HG03196 (cell line): ENCODE results near the gene LDOC1.
"Not testable (repeated sequence)": the region's sequence is repeated elsewhere in the genome, so short reads cannot be mapped to it uniquely, and the experiment has no call there.

Experiments
- ATAC-seq: cut with Tn5 transposase; IDR thresholded peaks from one replicate; pipeline ENCODE4 v1.9.1; 2021; ENCODE audit not compliant: unreplicated experiment

Gene LDOC1

DNA sequence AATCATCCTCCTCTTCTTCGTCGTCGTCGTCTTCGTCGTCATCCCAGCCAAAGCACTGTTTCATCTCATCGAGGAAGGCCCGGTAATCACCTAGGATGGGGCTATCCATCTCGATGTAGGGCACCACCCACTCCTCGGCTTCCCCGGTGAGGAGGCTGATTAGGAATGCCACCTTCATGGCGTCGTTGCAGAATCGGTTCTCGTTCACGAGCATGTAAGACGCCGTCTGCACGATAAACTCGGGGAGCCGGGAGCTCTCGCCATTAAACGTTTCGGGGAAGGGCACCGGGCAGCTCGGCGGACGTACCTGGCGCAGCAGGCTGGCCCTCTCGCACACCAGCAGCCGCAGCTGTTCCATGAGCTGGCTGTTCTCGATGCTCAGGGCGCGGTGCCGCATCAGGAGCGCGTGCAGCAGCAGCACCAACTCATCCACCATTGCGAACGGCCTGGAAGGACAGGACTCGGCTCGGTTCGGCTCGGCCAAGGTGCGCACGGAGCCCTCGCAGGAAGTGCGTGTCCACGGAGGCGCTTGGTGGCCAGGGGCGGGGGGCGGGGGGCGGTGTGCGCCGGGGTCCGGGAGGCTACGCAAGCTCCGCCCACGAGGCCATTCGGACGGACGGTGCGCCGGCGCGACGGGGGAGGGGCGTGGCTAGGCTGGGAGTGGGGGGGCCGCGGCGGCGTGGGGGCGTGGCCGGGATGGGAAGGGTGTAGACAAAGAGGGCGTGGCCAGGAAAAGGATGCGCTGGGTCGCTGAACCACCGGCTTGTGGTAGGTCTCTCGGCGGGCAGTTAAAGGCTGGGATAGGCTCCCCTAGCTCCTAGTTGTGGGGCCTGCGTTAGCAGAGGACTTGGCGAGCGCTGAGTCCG is at the start of gene LDOC1:
TSS of gene LDOC1 (minus strand) at position 544 of the 866 bp plus-strand sequence. CDS start at position 436, 108 bp downstream.
- no peak for ATAC-seq

DNA sequence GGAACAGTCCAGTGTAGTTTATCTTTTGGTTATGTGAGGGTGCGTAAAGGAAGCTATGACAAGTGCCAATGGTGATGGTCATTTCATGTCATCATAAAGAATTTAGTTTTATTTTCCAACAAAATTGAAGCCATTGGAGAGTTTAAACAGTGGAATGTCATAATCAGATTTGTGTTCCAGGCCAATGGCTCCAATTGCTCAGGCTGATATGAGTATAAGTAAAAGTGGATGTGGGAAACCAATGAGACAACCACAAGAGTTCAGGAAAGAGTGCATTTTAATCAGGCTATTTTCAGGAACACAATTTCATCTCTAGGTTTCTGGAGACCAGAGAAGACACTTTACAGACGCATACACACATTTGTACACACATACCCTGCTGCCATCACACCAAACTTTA is 44.7 kb upstream of the LDOC1 start:
- no peak for ATAC-seq

DNA sequence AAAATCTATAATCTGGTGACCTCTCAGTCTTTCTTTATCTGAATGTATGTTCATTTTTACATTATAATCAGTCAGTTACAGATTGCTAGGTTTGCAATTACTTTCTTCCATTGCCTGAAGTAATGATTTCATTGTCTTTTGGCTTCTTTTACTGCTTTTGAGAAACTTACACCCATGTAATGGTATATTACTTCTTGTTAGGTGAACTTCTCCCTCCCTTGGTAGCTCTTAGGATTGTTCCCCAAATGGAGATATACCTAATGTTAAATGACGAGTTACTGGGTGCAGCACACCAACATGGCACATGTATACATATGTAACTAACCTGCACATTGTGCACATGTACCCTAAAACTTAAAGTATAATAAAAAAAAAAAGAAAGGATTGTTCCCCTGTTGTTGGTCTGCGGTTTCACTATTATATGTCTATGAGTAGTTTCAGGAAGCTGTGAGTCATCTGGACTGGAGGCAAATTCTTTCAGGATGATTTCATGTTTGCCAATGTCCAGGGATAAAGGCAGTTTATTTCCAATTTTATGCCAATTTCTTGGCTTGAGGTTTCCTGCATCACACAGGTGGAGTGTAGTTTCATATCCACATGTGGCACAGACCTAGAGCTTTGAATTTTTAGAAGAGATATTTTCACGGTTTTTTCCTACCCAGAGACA is 43.5 kb upstream of the LDOC1 start:
- ATAC-seq, result no peak

DNA sequence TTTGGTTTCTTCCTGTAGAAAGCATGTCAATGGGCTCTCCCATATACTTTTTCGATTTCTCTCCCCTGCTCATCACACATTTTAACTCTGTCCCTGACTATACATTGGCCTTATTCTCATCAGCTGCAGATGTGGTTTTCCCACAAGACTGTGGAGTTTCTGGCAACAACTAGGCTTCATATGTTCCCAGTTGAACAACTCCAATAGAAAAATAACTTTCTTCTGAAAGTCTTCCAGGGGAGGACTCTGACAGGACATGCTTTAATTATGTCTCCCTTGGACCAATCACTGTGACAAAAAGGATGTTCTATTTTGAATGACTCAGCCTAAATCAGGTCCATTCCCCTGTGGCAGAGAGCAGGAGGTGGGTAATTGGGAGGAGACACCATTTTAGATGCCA is 37.3 kb upstream of the LDOC1 start:
- no peak for ATAC-seq

DNA sequence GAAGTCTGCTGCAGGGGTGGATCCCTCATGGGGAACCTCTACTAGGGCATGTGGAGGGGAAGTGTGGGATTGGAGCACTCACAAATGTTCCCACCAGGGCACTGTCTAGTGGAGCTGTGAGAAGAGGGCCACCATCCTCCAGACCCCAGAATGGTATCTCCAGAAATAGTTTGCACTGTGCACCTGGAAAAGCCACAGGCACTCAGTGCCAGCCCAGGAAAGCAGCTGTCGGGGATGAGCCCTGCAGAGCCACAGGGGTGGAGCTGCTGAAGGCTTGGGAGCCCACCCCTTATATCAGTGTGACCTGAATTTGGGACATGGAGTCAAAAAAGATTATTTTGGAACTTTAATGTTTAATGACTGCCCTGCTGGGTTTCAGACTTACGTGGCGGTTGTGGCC is 25.0 kb upstream of the LDOC1 start:
- no peak for ATAC-seq

DNA sequence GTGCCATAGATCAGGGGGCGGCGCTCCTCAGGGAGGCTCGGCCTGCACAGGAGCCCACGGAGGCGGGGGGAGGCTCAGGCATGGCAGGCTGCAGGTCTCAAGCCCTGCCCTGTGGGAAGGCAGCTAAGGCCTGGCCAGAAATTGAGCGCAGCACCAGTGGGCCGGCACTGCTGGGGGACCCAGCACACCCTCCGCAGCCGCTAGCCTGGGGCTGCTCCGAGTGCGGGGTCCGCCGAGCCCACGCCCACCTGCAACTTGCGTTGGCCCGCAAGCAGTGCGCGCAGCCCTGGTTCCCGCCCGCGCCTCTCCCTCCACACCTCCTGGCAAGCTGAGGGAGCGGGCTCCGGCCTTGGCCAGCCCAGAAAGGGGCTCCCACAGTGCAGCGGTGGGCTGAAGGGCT is 11.6 kb upstream of the LDOC1 start:
- not testable (repeated sequence) for ATAC-seq

DNA sequence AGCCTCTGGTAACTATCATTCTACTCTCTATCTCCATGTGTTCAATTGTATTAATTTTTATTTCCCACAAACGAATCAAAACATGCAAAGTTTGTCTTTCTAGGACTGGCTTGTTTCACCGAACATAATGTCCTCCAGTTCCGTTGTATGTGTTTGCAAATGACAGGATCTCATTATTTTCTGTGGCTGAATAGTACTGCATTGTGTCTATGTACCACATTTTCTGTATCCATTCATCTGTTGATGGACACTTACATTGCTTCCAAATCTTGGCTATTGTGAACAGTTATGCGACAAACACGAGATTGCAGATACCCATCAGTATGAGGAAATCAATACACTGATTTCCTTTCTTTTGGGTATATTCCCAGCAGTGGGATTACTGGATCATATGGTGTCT is 8.4 kb upstream of the LDOC1 start:
- no peak for ATAC-seq

DNA sequence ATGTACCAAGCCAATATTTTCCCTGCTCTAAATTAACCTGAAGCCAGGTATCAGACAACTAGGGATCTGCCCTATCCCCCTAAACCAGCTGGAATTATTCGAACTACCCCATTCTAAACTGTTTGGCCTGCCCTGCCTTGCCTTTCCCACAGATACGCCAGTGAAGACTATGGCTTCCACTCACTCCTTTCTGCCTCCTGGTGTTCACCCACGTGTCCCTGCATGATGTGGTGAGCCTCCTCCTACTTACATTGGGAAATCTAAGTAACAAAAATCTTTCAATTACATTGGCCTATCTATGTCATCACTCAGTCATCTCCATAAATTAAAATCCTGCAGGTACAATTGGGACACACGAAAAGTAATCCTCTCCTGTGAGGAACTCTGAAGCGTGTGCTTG is 6.1 kb upstream of the LDOC1 start:
- no peak for ATAC-seq

DNA sequence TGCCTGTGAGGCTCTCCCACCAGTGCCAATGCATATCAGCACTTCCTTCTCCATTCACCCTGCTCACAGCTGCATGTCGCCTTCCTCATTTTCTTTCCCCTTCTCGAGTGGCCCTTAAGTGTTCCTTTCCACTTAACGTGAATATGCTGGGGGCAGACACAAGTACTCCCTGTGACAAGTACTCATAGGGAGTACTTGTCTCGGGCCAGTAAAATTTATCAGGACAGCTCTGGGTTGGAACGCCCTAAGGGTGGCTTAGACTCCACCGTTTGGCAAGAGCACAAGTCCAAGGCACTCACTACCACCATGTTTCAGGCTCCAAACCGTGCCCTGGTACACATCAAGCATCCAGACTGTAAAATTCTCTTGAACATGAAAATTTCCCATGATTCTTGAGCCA is 3.9 kb upstream of the LDOC1 start:
- ATAC-seq, result no peak

DNA sequence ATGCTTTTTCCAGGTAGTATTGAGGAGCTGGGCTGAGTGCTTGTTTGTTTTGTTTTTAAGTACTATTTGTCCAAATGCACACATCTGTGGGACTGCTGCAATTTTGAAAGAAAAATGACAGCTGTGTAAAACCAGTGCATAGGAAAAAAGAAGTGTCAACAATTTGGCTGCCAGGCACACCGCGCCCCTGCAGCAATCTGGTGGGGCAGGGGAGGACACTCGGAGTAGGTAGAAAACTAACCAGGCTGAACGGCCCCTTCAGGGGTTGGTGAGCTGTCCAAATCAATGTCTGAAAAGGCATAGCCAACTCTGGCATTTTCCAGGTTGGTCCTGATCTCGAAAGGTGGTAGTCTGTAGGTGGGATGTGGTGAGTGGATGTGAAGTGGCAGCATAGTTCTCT is 1.1 kb downstream of the LDOC1 start:
- ATAC-seq, result no peak

DNA sequence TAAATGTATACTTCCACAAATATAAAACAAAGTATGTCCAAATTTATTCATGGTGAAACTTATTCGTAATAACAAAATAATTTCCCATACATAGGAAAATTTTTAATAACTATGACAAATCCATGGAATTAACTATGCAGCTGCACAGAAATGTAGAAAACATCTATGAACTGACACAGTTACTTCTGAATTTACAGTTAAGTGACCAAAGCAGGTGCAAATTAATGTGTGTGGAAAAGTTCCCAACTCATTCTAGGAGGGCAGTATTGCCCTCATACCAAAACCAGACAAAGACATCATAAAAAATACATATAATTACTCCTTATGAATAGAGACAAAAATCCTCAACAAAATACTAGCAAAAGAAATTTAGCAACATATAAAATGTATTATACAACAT is 12.5 kb downstream of the LDOC1 start:
- no peak for ATAC-seq

DNA sequence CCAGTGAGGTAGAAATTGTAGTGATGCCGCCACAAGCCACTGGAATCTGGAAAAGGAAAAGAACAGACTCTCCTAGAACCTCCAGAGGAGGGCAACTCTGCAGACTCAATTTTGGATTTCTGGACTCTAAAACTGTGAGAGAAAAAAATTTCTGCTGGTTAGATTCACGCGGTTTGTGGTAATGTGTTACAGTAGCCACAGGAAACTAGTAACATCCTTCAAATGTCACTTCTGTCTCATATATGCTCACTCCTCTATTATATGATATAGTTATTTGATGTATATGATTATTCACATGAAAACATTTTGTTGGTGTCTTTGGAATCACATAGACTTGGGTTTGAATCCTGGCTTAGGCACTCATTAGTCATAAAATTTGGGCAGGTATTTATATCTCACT is 18.8 kb downstream of the LDOC1 start:
- ATAC-seq, result no peak

DNA sequence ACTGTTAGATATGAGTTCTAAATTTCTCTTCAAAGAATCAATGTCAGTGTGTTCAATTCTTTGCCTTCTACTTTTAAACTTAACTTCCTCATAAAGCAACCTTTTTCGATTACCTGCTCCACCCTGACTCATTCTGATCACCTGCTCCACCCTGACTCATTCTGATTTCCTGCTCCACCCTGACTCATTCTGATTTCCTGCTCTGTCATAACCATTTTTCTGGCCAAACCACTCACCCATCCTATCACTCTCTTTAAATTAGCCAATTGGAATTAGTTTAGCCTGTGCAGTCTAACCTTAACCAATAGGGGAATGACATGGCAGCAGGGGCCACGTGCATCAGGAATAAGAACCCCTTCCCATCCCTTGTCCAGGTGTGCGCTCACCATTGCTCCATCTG is 21.7 kb downstream of the LDOC1 start:
- ATAC-seq, result not testable (repeated sequence)

DNA sequence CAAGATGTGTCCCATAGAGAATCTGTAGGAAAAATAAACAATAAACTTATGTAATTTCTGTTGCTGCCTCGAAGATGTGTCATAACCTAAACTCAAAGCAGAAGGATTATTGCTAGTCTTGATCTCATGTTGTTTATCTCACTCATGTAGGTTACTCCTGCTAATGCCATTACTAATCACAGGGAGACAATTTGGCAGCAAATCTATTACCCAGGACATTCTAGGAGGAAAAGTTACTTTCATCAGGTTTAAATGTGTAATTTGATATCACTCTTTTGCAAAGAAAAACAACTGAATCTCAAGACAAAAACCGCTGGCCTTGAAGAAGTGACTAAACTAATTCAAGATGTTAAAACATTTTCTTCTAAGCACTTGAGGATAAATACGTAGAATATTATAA is 34.0 kb downstream of the LDOC1 start:
- no peak for ATAC-seq

DNA sequence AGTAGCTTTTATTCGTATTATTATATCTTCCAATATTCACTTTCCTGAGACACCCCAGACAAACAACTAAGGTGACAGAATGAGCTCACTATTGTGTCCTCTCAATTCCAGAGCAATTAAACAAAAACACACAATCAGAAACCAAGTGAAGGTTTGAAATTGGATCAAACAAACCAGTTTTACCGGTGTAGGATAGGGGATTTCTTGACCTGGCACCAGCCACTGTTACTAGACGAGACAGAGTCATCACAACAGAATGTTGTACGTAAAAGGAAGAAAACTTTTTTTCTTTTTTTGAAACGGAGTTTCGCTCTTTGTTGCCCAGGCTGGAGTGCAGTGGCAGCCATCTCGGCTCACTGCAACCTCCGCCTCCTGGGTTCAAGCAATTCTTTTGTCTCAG is 43.7 kb downstream of the LDOC1 start:
- no peak for ATAC-seq

DNA sequence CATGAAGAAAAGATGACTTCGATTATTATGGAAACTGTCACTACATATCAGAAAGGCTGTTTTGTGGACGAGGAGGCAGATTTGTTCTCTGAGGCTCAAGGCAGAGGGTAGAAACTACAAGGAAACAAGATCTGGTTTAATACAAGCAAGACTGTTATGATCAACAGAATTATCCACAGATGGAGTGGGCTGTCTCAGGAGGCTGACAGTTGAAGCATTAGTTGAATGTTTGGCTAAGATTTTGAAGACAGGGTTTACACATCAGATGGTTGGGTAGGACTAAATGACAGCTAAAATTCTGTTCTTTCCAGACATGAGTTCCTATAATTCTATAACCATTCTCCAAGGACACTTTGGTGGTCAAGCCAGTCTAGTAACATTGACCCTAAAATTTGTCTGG is 49.8 kb downstream of the LDOC1 start:
- ATAC-seq, result no peak
